Measurements from ENCODE around the gene ADAMTS9. TPM values are rescaled to one million over a fixed set of nuclear protein-coding genes. Genes with fewer than 3 reads are reported as not detected.

ADAMTS9 gene
- total and polyA plus RNA-seq, 7 donors, result 6.7 to 65.8 (median 16.1) TPM

GRCh38 chr3:64647825-64648224 lies 40.0 kb downstream of the ADAMTS9 start:
- H3K36me3 ChIP-seq (ENCODE audit: insufficient read depth in 1 of 2, low read depth in 1 of 2), result peaks cover 22 to 83% of the 10 kb centered on the region in 2 donors
- no peak overlapping the region for H3K4me3 ChIP-seq
- H3K27me3 ChIP-seq (ENCODE audit: insufficient read depth in 3 of 3, low read length in 2 of 3), result no peaks in the 10 kb centered on the region
- DNase-seq (no peak), ATAC-seq (no peak)
- TF ChIP-seq CTCF (IDR thresholded peaks at IDR 0.05), result no peak
- no peaks in the 10 kb centered on the region for H3K9me3 ChIP-seq
- intact Hi-C loops (cut with DNase I), result no loop called here
- no peaks in the 10 kb centered on the region for H3K4me1 ChIP-seq
- H3K27ac ChIP-seq, result no peak overlapping the region
- WGBS, 3 donors, result 89 to 94% (median 92%) methylated on average over 7 of the region's 7 CpGs

GRCh38 chr3:64645243-64645642 lies 42.6 kb downstream of the ADAMTS9 start:
- intact Hi-C loops (cut with DNase I), result no loop called here
- H3K4me3 ChIP-seq, result no peak overlapping the region
- no peak for DNase-seq
- H3K27ac ChIP-seq, result no peak overlapping the region
- no peak for ATAC-seq
- H3K9me3 ChIP-seq, result no peaks in the 10 kb centered on the region
- no peak for TF ChIP-seq CTCF (IDR thresholded peaks at IDR 0.05)
- H3K4me1 ChIP-seq, result no peaks in the 10 kb centered on the region
- peaks cover 28 to 86% of the 10 kb centered on the region in 2 donors for H3K36me3 ChIP-seq (ENCODE audit: insufficient read depth in 1 of 2, low read depth in 1 of 2)
- no peaks in the 10 kb centered on the region for H3K27me3 ChIP-seq (ENCODE audit: insufficient read depth in 3 of 3, low read length in 2 of 3)

GRCh38 chr3:64644483-64644882 lies 43.3 kb downstream of the ADAMTS9 start:
- no peak for DNase-seq
- H3K9me3 ChIP-seq, result no peaks in the 10 kb centered on the region
- H3K4me1 ChIP-seq, result no peaks in the 10 kb centered on the region
- no peak overlapping the region for H3K27ac ChIP-seq
- no peaks in the 10 kb centered on the region for H3K27me3 ChIP-seq (ENCODE audit: insufficient read depth in 3 of 3, low read length in 2 of 3)
- no peak overlapping the region for H3K4me3 ChIP-seq
- WGBS, 3 donors, result 96 to 98% (median 97%) methylated on average over 3 of the region's 3 CpGs
- ATAC-seq, result no peak
- H3K36me3 ChIP-seq (ENCODE audit: insufficient read depth in 1 of 2, low read depth in 1 of 2), result peaks cover 24 to 81% of the 10 kb centered on the region in 2 donors
- no peak for TF ChIP-seq CTCF (IDR thresholded peaks at IDR 0.05)
- intact Hi-C loops (cut with DNase I), result no loop called here

- Histone ChIP-seq H3K4me1 (no peaks in the 10 kb centered on the region), H3K4me3 (no peak overlapping the region), H3K36me3 (ENCODE audit: insufficient read depth in 1 of 2, low read depth in 1 of 2) (peaks cover 17 to 72% of the 10 kb centered on the region in 2 donors), H3K9me3 (no peaks in the 10 kb centered on the region), H3K27ac (no peak overlapping the region), H3K27me3 (ENCODE audit: insufficient read depth in 3 of 3, low read length in 2 of 3) (no peaks in the 10 kb centered on the region)
- no peak for ATAC-seq
- TF ChIP-seq CTCF (IDR thresholded peaks at IDR 0.05), result no peak
- intact Hi-C loops (cut with DNase I), result no loop called here
- 82 to 83% (median 83%) methylated on average over 18 of the region's 18 CpGs for WGBS, 3 donors
- DNase-seq, result no peak
These were observed 45.3 kb downstream of the ADAMTS9 start for GRCh38 chr3:64642327-64643151.
